ENCODE data around the gene BRDT.

- no peak for TF ChIP-seq POLR2A (IDR thresholded peaks at IDR 0.05)
- TF ChIP-seq, protein P1, sequence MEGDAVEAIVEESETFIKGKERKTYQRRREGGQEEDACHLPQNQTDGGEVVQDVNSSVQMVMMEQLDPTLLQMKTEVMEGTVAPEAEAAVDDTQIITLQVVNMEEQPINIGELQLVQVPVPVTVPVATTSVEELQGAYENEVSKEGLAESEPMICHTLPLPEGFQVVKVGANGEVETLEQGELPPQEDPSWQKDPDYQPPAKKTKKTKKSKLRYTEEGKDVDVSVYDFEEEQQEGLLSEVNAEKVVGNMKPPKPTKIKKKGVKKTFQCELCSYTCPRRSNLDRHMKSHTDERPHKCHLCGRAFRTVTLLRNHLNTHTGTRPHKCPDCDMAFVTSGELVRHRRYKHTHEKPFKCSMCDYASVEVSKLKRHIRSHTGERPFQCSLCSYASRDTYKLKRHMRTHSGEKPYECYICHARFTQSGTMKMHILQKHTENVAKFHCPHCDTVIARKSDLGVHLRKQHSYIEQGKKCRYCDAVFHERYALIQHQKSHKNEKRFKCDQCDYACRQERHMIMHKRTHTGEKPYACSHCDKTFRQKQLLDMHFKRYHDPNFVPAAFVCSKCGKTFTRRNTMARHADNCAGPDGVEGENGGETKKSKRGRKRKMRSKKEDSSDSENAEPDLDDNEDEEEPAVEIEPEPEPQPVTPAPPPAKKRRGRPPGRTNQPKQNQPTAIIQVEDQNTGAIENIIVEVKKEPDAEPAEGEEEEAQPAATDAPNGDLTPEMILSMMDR (IDR thresholded peaks at IDR 0.05): no peak
Observed at GRCh38 chr1:91916046-91916445, 33.2 kb upstream of the BRDT start.
